Left ventricle myocardium superior (tissue), 1 donor: Measurements from ENCODE around the gene CAPN8. TPM values are rescaled to one million over a fixed set of nuclear protein-coding genes. Genes with fewer than 3 reads are reported as not detected.

Experiments used
- ATAC-seq: fragments of 200-7000 bp; cut with Tn5 transposase; one replicate; pipeline ENCODE4 v1.9.1; 2020; ENCODE audit warnings: mild to moderate bottlenecking, moderate library complexity
- DNase-seq: peaks from one replicate; pipeline ENCODE4 v3.0.0-alpha.2; 2020
- intact Hi-C: fragments of 100-400 bp; cut with micrococcal nuclease; formaldehyde crosslinking; loops from one replicate; pipeline ENCODE4 v1.11.0; 2022
- total RNA-seq: library from RNA; stranded (reverse); fragmentation: NEBNext Ultra II Directional; extraction: Animal tissue kit (Norgen Biotek cat#: 25700); gene quantifications from one replicate; pipeline ENCODE4 v1.2.1, GENCODE V29; 2021
- donor health status: DM: no; HTN: yes; CAD: no; lungs with severe emphysema.

Gene CAPN8
- total RNA-seq, 1 donor from 2014 or later, result not detected

- DNase-seq (no peak), ATAC-seq (no peak)
- intact Hi-C loops, result no loop called here
Measured at GRCh38 chr1:223512057-223512456, 153.4 kb downstream of the CAPN8 start.

GRCh38 chr1:223508796-223509195, 156.7 kb downstream of the CAPN8 start:
- no peak for ATAC-seq
- intact Hi-C loops, result no loop called here
- DNase-seq, result no peak

GRCh38 chr1:223504741-223505140, 160.8 kb downstream of the CAPN8 start:
- DNase-seq (no peak), ATAC-seq (no peak)
- intact Hi-C loops, result no loop called here

DNA sequence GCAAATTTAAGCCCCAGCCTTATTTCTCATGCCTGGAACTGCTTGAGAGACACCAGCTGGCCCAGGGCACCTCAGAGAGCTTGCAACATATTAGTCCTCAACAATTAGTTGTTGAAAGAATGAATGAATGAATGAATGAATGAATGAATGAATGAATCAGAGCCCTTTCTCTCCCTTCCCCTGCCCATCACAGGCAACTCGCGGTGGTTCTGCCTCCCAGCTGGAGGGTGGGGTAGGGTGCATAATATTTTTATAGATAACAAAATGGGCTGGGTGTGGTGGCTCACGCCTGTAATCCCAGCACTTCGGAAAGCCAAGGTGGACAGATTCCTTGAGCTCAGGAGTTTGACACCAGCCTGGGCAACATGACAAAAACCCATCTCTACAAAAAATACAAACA, 162.2 kb downstream of the CAPN8 start:
- intact Hi-C loops, result no loop called here
- DNase-seq (no peak), ATAC-seq (no peak)

DNA sequence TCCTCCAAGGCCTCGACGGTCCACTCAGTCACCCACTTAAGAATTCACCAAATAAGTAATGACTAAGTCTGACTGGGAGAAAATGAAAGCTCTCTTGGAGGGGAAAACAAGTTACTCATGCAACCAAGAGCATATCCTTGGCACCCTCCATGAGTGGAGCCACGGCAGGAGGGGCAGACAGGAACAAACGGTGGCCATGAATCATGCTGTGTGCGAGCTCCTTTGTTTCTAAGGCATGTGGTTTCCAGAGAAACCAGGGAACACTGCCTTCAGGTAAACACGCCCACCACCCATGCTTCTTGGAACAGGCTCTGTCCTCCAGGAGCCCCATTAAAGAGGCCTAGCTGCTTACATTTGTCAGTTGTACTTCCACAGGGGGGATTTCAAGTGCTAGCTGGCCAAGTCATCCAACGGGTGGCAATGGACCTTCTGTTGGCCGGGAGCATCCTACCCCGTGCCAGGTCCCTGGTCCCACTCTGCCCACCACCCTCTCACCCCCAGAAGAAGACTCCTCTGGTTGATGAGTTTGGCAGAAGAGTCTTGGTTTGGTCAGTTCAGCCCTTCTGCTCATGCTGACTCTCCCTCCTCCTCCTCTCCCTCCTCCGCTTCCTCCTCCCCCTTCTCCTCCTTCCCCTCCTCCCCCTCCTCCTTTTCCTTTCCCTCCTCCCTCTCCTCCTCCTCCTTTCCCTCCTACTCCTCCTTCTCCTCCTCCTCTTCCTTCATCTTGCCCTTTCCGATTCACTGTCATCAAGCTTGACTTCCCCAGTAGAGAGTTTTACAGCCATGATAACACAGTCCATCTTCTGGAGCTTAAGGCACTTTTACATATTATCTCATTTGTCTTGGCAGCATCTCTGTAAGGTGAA, 164.7 kb downstream of the CAPN8 start:
- DNase-seq (no peak), ATAC-seq (no peak)
- intact Hi-C loops, result no loop called here

DNA sequence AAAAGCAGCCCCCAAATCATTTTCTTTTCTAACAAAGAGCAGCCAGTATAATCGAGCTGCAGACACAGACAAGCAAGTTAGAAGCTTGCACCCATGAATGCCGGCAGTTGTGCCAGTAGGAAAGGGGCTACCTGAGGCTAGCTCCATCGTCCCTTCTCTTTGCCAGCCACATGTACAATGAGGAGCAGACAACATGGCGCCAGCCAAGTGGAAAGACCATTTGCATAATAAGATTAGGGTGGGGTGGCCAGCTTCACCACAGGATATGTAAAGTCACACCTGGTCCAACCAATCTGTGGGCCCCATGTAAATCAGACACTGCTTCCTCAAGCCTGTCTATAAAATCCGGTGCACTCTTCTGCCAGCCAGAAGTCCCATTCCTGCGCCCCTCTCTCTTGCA, 168.6 kb downstream of the CAPN8 start:
- intact Hi-C loops, result no loop called here
- DNase-seq, result no peak
- no peak for ATAC-seq

DNA sequence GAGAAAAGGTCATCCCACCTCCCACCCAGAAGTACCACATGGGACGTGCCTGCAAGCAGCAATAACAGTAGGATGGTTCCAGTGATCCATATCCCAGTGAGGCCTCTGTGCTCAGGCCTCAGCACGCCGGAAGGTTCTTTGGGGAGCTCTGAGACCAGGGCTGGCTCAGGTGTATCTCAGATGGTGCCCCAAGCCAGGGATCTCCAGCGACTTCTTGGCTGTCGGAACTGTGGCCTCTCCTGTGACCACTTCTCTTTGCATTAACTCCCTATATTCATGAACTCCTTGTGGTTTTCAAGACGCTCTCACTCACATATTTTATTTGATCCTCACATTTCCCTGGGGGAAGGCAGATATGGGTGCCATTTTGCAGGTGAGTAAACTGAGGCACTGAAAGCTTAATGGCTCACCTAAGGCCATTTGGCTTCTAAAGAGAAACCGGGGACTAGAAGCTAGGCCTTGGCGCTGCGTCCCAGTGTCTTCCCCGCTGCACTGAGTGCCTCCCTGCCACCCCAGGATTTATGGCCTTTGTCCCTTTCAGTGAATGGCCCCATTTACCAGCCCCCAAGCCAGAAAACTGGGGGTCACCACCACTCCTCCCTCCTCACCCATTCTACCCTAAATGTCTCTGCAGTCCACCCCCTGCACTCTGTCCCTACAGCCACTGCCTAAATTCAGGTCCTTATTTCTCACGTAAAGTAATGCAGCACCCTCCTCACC, 170.4 kb downstream of the CAPN8 start:
- intact Hi-C loops, result no loop called here
- ATAC-seq, result no peak
- DNase-seq, result no peak

DNA sequence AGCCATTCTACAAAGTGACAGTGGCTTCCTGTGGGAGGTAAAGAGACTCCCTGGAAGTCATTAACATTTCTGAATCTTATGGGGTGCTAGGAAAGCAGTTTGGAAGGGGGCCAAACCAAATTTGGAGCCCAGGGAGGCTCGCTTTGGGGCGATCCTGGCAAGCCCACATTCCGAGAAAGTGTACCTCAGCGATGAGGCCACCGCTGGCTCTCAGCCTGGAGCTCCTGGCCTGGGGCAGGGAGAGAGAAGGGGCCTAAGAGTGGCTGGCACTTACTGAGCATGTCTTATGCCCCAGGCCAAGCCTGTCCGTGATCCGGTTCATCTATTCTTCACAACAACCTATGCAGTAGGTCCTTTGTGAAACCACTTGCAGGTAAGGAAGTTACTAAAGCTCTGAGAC, 173.5 kb downstream of the CAPN8 start:
- no peak for DNase-seq
- ATAC-seq, result no peak
- intact Hi-C loops, result no loop called here

Other genes starting within 250 kb of the CAPN8 start
- 76.9 TPM for gene CAPN2, start 46.8 kb upstream of the CAPN8 start, total RNA-seq
- 22.1 TPM for gene TP53BP2, start 180.2 kb upstream of the CAPN8 start, total RNA-seq